Suprapubic skin (tissue), 4 donors: ENCODE results near the gene SIRPA. TPM values are rescaled to one million over a fixed set of nuclear protein-coding genes. Genes with fewer than 3 reads are reported as not detected.

Source experiments
- DNase-seq, 2 donors: peaks; one replicate each; pipeline ENCODE4 v3.0.0-alpha.2; 2019; ENCODE audit warnings: low spot score in 2 of 2
- H3K27ac ChIP-seq: fragments of 200-600 bp; sonication (generic); one replicate; pipeline ENCODE4 v1.5.1; 2019
- H3K27me3 ChIP-seq: fragments of 200-600 bp; sonication (generic); one replicate; pipeline ENCODE4 v1.5.1; 2019
- H3K36me3 ChIP-seq: fragments of 200-600 bp; sonication (generic); one replicate; pipeline ENCODE4 v1.5.1; 2019
- H3K4me1 ChIP-seq: fragments of 200-600 bp; sonication (generic); one replicate; pipeline ENCODE4 v1.5.1; 2019
- H3K4me3 ChIP-seq: fragments of 200-600 bp; sonication (generic); one replicate; pipeline ENCODE4 v1.5.1; 2019; ENCODE audit warnings: mild to moderate bottlenecking
- H3K9me3 ChIP-seq: fragments of 200-600 bp; sonication (generic); one replicate; pipeline ENCODE4 v1.5.1; 2019
- EP300 ChIP-seq: sonication (generic); formaldehyde crosslinking; IDR thresholded peaks from one replicate; pipeline ENCODE4 v1.6.1; 2017; ENCODE audit warnings: antibody characterized with exemption
- POLR2A ChIP-seq, 2 donors: fragments of 450-650 bp; IDR thresholded peaks; one replicate each; pipeline ENCODE4 v1.6.1; 2017; ENCODE audit warnings: antibody characterized with exemption in 2 of 2, mild to moderate bottlenecking in 2 of 2, moderate library complexity in 2 of 2
- POLR2AphosphoS5 ChIP-seq, 3 donors: sonication (generic); formaldehyde crosslinking; IDR thresholded peaks; one replicate each; pipeline ENCODE4 v1.6.1; 2017; ENCODE audit warnings: antibody characterized with exemption in 3 of 3
- WGBS: methylation state at CpG from one replicate; pipeline ENCODE4 v1.1.5; 2018; 5-methylcytosine and 5-hydroxymethylcytosine counted together
- total RNA-seq, 4 donors: library from RNA; depleted of rRNA; stranded (reverse); fragments of >200 nt; gene quantifications; one replicate each; pipeline ENCODE4 v1.1.0, GENCODE V29; 2016
- TF ChIP-seq, protein P1 (sequence below), 2 donors: fragments of 200-600 bp in 1 of 2; fragments of 450-650 bp in 1 of 2; sonication (generic) in 1 of 2; IDR thresholded peaks; one replicate each; pipeline ENCODE4 v1.5.1; 2016 to 2019; ENCODE audit warnings: antibody characterized with exemption in 2 of 2, mild to moderate bottlenecking in 1 of 2, moderate library complexity in 1 of 2

SIRPA gene
- total RNA-seq, 4 donors from 2014 or later: 30.3 to 53.3 (median 47.3) TPM

DNA sequence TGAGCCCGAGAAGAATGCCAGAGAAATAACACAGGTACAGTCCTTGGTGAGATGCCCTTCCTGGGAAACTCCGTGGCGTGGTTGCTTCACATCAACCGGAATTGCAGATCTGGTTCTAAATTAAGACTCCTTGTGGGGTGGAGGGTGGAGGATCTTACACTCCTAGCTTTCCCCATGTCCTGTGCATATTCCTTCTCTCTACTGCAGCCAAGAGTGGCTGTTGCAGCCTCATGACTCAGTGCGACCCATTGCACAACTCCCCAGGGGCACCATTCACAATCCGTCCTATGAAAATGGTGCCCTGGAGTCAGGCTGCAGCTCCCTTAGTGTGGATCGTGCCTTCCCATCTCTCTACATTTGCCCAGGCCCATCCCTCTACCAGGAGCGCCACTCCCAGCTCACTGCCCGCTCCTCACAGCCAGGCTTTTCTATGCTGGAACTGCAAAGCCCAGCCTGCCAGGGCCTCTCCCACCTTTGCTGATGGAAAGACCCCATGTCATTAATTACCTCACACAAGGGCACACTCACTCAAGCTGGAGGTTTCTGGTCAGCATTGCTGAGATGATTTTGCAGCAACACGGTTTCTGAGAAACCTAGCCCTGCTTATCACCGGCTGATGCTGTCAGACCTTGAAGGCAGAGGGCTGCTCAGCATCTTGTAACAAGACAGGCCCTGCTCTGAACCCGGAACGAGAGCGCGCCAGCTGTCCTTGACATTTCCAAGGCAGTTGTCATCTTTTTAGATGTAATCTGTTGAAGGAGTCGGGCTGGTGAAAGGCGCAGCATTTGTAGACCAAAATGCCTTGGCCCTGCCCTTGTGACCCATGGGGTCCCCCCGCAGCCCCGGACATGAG, 39.7 kb downstream of the SIRPA start:
- H3K4me1 ChIP-seq: peaks cover 34% of the 10 kb centered on the region
- peak overlapping the region; percentile 65 for H3K27ac ChIP-seq
- peaks cover 32% of the 10 kb centered on the region for H3K36me3 ChIP-seq
- 43% methylated on average over 14 of the region's 19 CpGs for WGBS
- TF ChIP-seq, protein P1, sequence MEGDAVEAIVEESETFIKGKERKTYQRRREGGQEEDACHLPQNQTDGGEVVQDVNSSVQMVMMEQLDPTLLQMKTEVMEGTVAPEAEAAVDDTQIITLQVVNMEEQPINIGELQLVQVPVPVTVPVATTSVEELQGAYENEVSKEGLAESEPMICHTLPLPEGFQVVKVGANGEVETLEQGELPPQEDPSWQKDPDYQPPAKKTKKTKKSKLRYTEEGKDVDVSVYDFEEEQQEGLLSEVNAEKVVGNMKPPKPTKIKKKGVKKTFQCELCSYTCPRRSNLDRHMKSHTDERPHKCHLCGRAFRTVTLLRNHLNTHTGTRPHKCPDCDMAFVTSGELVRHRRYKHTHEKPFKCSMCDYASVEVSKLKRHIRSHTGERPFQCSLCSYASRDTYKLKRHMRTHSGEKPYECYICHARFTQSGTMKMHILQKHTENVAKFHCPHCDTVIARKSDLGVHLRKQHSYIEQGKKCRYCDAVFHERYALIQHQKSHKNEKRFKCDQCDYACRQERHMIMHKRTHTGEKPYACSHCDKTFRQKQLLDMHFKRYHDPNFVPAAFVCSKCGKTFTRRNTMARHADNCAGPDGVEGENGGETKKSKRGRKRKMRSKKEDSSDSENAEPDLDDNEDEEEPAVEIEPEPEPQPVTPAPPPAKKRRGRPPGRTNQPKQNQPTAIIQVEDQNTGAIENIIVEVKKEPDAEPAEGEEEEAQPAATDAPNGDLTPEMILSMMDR (IDR thresholded peaks at IDR 0.05): no peak
- TF ChIP-seq POLR2A (IDR thresholded peaks at IDR 0.05): no peak
- TF ChIP-seq POLR2AphosphoS5 (IDR thresholded peaks at IDR 0.05): peak; percentile 59 to 95 (median 93)
- TF ChIP-seq EP300: no peak
- no peaks in the 10 kb centered on the region for H3K9me3 ChIP-seq
- H3K27me3 ChIP-seq: no peaks in the 10 kb centered on the region
- H3K4me3 ChIP-seq: no peak overlapping the region
- peak; percentile 92 to 93 for DNase-seq

DNA sequence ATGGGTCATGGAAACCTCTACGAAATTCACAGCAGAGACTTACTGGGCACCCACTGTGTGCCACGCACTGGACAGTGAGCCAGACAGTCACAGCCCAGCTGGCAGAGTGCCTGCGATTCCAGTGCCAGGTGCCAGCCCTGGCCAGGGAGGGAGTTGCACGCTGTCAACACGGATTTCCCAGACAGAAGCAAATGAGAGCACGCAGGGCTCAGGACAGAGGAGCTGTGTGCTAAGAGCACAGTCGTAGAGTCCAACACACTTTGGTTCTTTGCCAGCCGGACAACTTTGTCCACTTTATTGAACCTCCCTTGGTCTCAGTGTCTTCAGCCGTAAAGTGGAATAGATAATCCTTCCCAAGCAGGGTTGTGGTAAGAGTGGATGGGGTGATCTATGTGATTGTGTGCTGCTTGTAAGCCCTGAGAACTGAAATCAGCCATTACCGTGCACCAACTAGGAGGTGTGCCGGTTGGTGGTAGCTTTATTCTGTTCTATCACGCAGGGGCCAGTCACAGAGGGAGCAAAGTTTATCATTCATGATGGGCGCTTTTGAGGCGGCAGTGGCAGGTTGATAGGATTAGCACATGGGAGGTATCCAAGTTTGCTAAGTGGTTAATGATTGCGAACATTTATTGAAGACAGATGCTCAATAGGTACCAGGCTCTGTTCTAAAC, 40.6 kb downstream of the SIRPA start:
- Histone ChIP-seq H3K4me3 (no peak overlapping the region), H3K9me3 (no peaks in the 10 kb centered on the region), H3K4me1 (peaks cover 37% of the 10 kb centered on the region), H3K27me3 (no peaks in the 10 kb centered on the region), H3K27ac (peak overlapping the region; percentile 65), H3K36me3 (peaks cover 32% of the 10 kb centered on the region)
- peak in 1 of 2 donors; percentile 72 for DNase-seq
- 72% methylated on average over 15 of the region's 15 CpGs for WGBS
- TF ChIP-seq POLR2A (IDR thresholded peaks at IDR 0.05) (no peak), EP300 (no peak), POLR2AphosphoS5 (IDR thresholded peaks at IDR 0.05) (no peak)
- TF ChIP-seq, protein P1 (IDR thresholded peaks at IDR 0.05): no peak

GRCh38 chr20:1937316-1937976, 42.2 kb downstream of the SIRPA start:
- 90% methylated on average over 22 of the region's 25 CpGs for WGBS
- H3K36me3 ChIP-seq: peaks cover 26% of the 10 kb centered on the region
- TF ChIP-seq POLR2A (IDR thresholded peaks at IDR 0.05): no peak
- no peak for TF ChIP-seq EP300
- TF ChIP-seq, protein P1 (IDR thresholded peaks at IDR 0.05): no peak
- TF ChIP-seq POLR2AphosphoS5 (IDR thresholded peaks at IDR 0.05): no peak
- DNase-seq: peak in 1 of 2 donors; percentile 59
- no peak overlapping the region for H3K27ac ChIP-seq
- no peaks in the 10 kb centered on the region for H3K27me3 ChIP-seq
- no peak overlapping the region for H3K4me3 ChIP-seq
- H3K9me3 ChIP-seq: no peaks in the 10 kb centered on the region
- peaks cover 53% of the 10 kb centered on the region for H3K4me1 ChIP-seq

- H3K27me3 ChIP-seq: no peaks in the 10 kb centered on the region
- TF ChIP-seq, protein P1 (IDR thresholded peaks at IDR 0.05): no peak
- TF ChIP-seq POLR2AphosphoS5 (IDR thresholded peaks at IDR 0.05) (no peak), EP300 (no peak), POLR2A (IDR thresholded peaks at IDR 0.05) (no peak)
- no peaks in the 10 kb centered on the region for H3K9me3 ChIP-seq
- 82% methylated on average over 11 of the region's 14 CpGs for WGBS
- no peak overlapping the region for H3K4me3 ChIP-seq
- peak in 1 of 2 donors; percentile 51 for DNase-seq
- H3K4me1 ChIP-seq: peaks cover 57% of the 10 kb centered on the region
- peaks cover 26% of the 10 kb centered on the region for H3K36me3 ChIP-seq
- no peak overlapping the region for H3K27ac ChIP-seq
Measured at GRCh38 chr20:1938464-1939269, 43.5 kb downstream of the SIRPA start.
